ENCODE results near the gene MYBPC3.
A peak's percentile ranks its signal among the peaks of the same experiment; 100 is the strongest.

MYBPC3 gene

GRCh38 chr11:47358731-47359051, 6.2 kb upstream of the MYBPC3 start:
- no peak overlapping the region for H3K4me3 ChIP-seq (ENCODE audit: low read length in 2 of 2)
- peaks cover 0 to 5% of the 10 kb centered on the region in 2 donors for H3K4me1 ChIP-seq (ENCODE audit: control insufficient read depth in 2 of 2, insufficient read depth in 2 of 2, low read length in 2 of 2)
- H3K36me3 ChIP-seq (ENCODE audit: control insufficient read depth in 2 of 2, insufficient read depth in 2 of 2, low read length in 2 of 2) = peaks cover 0 to 3% of the 10 kb centered on the region in 2 donors
- H3K27me3 ChIP-seq (ENCODE audit: control insufficient read depth in 2 of 2, insufficient read depth in 2 of 2, low read length in 2 of 2) = no peaks in the 10 kb centered on the region
- H3K27ac ChIP-seq (ENCODE audit: low read depth in 2 of 2, low read length in 2 of 2) = no peak overlapping the region
- no peak overlapping the region for H3K9ac ChIP-seq (ENCODE audit: low read depth in 1 of 2, low read length in 2 of 2)
- no peaks in the 10 kb centered on the region for H3K9me3 ChIP-seq (ENCODE audit: control insufficient read depth in 2 of 2, low read length in 2 of 2)

- no peak overlapping the region for H3K9ac ChIP-seq (ENCODE audit: low read depth in 1 of 2, low read length in 2 of 2)
- no peaks in the 10 kb centered on the region for H3K9me3 ChIP-seq (ENCODE audit: control insufficient read depth in 2 of 2, low read length in 2 of 2)
- peaks cover 0 to 5% of the 10 kb centered on the region in 2 donors for H3K4me1 ChIP-seq (ENCODE audit: control insufficient read depth in 2 of 2, insufficient read depth in 2 of 2, low read length in 2 of 2)
- no peak overlapping the region for H3K27ac ChIP-seq (ENCODE audit: low read depth in 2 of 2, low read length in 2 of 2)
- H3K27me3 ChIP-seq (ENCODE audit: control insufficient read depth in 2 of 2, insufficient read depth in 2 of 2, low read length in 2 of 2) = no peaks in the 10 kb centered on the region
- peaks cover 0 to 3% of the 10 kb centered on the region in 2 donors for H3K36me3 ChIP-seq (ENCODE audit: control insufficient read depth in 2 of 2, insufficient read depth in 2 of 2, low read length in 2 of 2)
- H3K4me3 ChIP-seq (ENCODE audit: low read length in 2 of 2) = no peak overlapping the region
These were observed 5.7 kb upstream of the MYBPC3 start for GRCh38 chr11:47357985-47358730.

- Histone ChIP-seq H3K4me3 (ENCODE audit: low read length in 2 of 2) (no peak overlapping the region), H3K36me3 (ENCODE audit: control insufficient read depth in 2 of 2, insufficient read depth in 2 of 2, low read length in 2 of 2) (peaks cover 0 to 3% of the 10 kb centered on the region in 2 donors)
These were observed 4.5 kb upstream of the MYBPC3 start for GRCh38 chr11:47356998-47357329.

GRCh38 chr11:47356129-47356997, 3.9 kb upstream of the MYBPC3 start:
- Histone ChIP-seq H3K36me3 (ENCODE audit: control insufficient read depth in 2 of 2, insufficient read depth in 2 of 2, low read length in 2 of 2) (peaks cover 0 to 3% of the 10 kb centered on the region in 2 donors), H3K9me3 (ENCODE audit: control insufficient read depth in 2 of 2, low read length in 2 of 2) (no peaks in the 10 kb centered on the region), H3K4me3 (ENCODE audit: low read length in 2 of 2) (no peak overlapping the region), H3K9ac (ENCODE audit: low read depth in 1 of 2, low read length in 2 of 2) (no peak overlapping the region), H3K4me1 (ENCODE audit: control insufficient read depth in 2 of 2, insufficient read depth in 2 of 2, low read length in 2 of 2) (peaks cover 0 to 5% of the 10 kb centered on the region in 2 donors), H3K27me3 (ENCODE audit: control insufficient read depth in 2 of 2, insufficient read depth in 2 of 2, low read length in 2 of 2) (no peaks in the 10 kb centered on the region), H3K27ac (ENCODE audit: low read depth in 2 of 2, low read length in 2 of 2) (no peak overlapping the region)

More at GRCh38 chr11:47356998-47357329, 4.5 kb upstream of the MYBPC3 start:
- Histone ChIP-seq H3K9me3 (ENCODE audit: control insufficient read depth in 2 of 2, low read length in 2 of 2) (no peaks in the 10 kb centered on the region), H3K27me3 (ENCODE audit: control insufficient read depth in 2 of 2, insufficient read depth in 2 of 2, low read length in 2 of 2) (no peaks in the 10 kb centered on the region), H3K9ac (ENCODE audit: low read depth in 1 of 2, low read length in 2 of 2) (no peak overlapping the region), H3K27ac (ENCODE audit: low read depth in 2 of 2, low read length in 2 of 2) (no peak overlapping the region), H3K4me1 (ENCODE audit: control insufficient read depth in 2 of 2, insufficient read depth in 2 of 2, low read length in 2 of 2) (peaks cover 0 to 5% of the 10 kb centered on the region in 2 donors)

- Histone ChIP-seq H3K9ac (ENCODE audit: low read depth in 1 of 2, low read length in 2 of 2) (peak overlapping the region in 1 of 2 donors; percentile 34), H3K27me3 (ENCODE audit: control insufficient read depth in 2 of 2, insufficient read depth in 2 of 2, low read length in 2 of 2) (no peaks in the 10 kb centered on the region), H3K4me3 (ENCODE audit: low read length in 2 of 2) (peak overlapping the region; percentile 40 to 60), H3K27ac (ENCODE audit: low read depth in 2 of 2, low read length in 2 of 2) (no peak overlapping the region), H3K9me3 (ENCODE audit: control insufficient read depth in 2 of 2, low read length in 2 of 2) (no peaks in the 10 kb centered on the region), H3K4me1 (ENCODE audit: control insufficient read depth in 2 of 2, insufficient read depth in 2 of 2, low read length in 2 of 2) (peaks cover 0 to 5% of the 10 kb centered on the region in 2 donors), H3K36me3 (ENCODE audit: control insufficient read depth in 2 of 2, insufficient read depth in 2 of 2, low read length in 2 of 2) (peaks cover 0 to 3% of the 10 kb centered on the region in 2 donors)
These were observed 3.0 kb upstream of the MYBPC3 start for GRCh38 chr11:47355283-47356128.

GRCh38 chr11:47354913-47355282, 2.4 kb upstream of the MYBPC3 start:
- peaks cover 0 to 5% of the 10 kb centered on the region in 2 donors for H3K4me1 ChIP-seq (ENCODE audit: control insufficient read depth in 2 of 2, insufficient read depth in 2 of 2, low read length in 2 of 2)
- H3K4me3 ChIP-seq (ENCODE audit: low read length in 2 of 2) = peak overlapping the region; percentile 40 to 48
- H3K27me3 ChIP-seq (ENCODE audit: control insufficient read depth in 2 of 2, insufficient read depth in 2 of 2, low read length in 2 of 2) = no peaks in the 10 kb centered on the region
- H3K27ac ChIP-seq (ENCODE audit: low read depth in 2 of 2, low read length in 2 of 2) = no peak overlapping the region
- H3K9me3 ChIP-seq (ENCODE audit: control insufficient read depth in 2 of 2, low read length in 2 of 2) = no peaks in the 10 kb centered on the region
- peaks cover 0 to 3% of the 10 kb centered on the region in 2 donors for H3K36me3 ChIP-seq (ENCODE audit: control insufficient read depth in 2 of 2, insufficient read depth in 2 of 2, low read length in 2 of 2)
- H3K9ac ChIP-seq (ENCODE audit: low read depth in 1 of 2, low read length in 2 of 2) = no peak overlapping the region

- H3K9me3 ChIP-seq (ENCODE audit: control insufficient read depth in 2 of 2, low read length in 2 of 2) = no peaks in the 10 kb centered on the region
- H3K27ac ChIP-seq (ENCODE audit: low read depth in 2 of 2, low read length in 2 of 2) = no peak overlapping the region
- peaks cover 0 to 5% of the 10 kb centered on the region in 2 donors for H3K4me1 ChIP-seq (ENCODE audit: control insufficient read depth in 2 of 2, insufficient read depth in 2 of 2, low read length in 2 of 2)
- H3K36me3 ChIP-seq (ENCODE audit: control insufficient read depth in 2 of 2, insufficient read depth in 2 of 2, low read length in 2 of 2) = peaks cover 0 to 3% of the 10 kb centered on the region in 2 donors
- H3K27me3 ChIP-seq (ENCODE audit: control insufficient read depth in 2 of 2, insufficient read depth in 2 of 2, low read length in 2 of 2) = no peaks in the 10 kb centered on the region
- H3K4me3 ChIP-seq (ENCODE audit: low read length in 2 of 2) = no peak overlapping the region
- H3K9ac ChIP-seq (ENCODE audit: low read depth in 1 of 2, low read length in 2 of 2) = no peak overlapping the region
These were observed 1.7 kb upstream of the MYBPC3 start for GRCh38 chr11:47353978-47354774.

- Histone ChIP-seq H3K4me3 (ENCODE audit: low read length in 2 of 2) (no peak overlapping the region), H3K4me1 (ENCODE audit: control insufficient read depth in 2 of 2, insufficient read depth in 2 of 2, low read length in 2 of 2) (peaks cover 0 to 5% of the 10 kb centered on the region in 2 donors), H3K27ac (ENCODE audit: low read depth in 2 of 2, low read length in 2 of 2) (no peak overlapping the region), H3K9ac (ENCODE audit: low read depth in 1 of 2, low read length in 2 of 2) (no peak overlapping the region), H3K9me3 (ENCODE audit: control insufficient read depth in 2 of 2, low read length in 2 of 2) (no peaks in the 10 kb centered on the region), H3K36me3 (ENCODE audit: control insufficient read depth in 2 of 2, insufficient read depth in 2 of 2, low read length in 2 of 2) (no peaks in the 10 kb centered on the region), H3K27me3 (ENCODE audit: control insufficient read depth in 2 of 2, insufficient read depth in 2 of 2, low read length in 2 of 2) (no peaks in the 10 kb centered on the region)
These were observed 1.1 kb downstream of the MYBPC3 start for GRCh38 chr11:47351156-47352126.

GRCh38 chr11:47350315-47350714, 2.2 kb downstream of the MYBPC3 start:
- Histone ChIP-seq H3K4me1 (ENCODE audit: control insufficient read depth in 2 of 2, insufficient read depth in 2 of 2, low read length in 2 of 2) (no peaks in the 10 kb centered on the region), H3K9me3 (ENCODE audit: control insufficient read depth in 2 of 2, low read length in 2 of 2) (no peaks in the 10 kb centered on the region), H3K9ac (ENCODE audit: low read depth in 1 of 2, low read length in 2 of 2) (no peak overlapping the region), H3K36me3 (ENCODE audit: control insufficient read depth in 2 of 2, insufficient read depth in 2 of 2, low read length in 2 of 2) (no peaks in the 10 kb centered on the region), H3K27ac (ENCODE audit: low read depth in 2 of 2, low read length in 2 of 2) (no peak overlapping the region), H3K4me3 (ENCODE audit: low read length in 2 of 2) (no peak overlapping the region), H3K27me3 (ENCODE audit: control insufficient read depth in 2 of 2, insufficient read depth in 2 of 2, low read length in 2 of 2) (no peaks in the 10 kb centered on the region)
